HEK293 (cell line): ENCODE results near the gene SIGLEC1.

ENCODE experiments used
- GLIS1 ChIP-seq: fragments of 450-650 bp; formaldehyde crosslinking; IDR thresholded peaks from 2 replicates; pipeline ENCODE4 v1.5.1; 2016; ENCODE audit warnings: missing biosample characterization, missing genetic modification characterization
- KLF16 ChIP-seq: fragments of 450-650 bp; formaldehyde crosslinking; IDR thresholded peaks from 2 replicates; pipeline ENCODE4 v1.5.1; 2017; ENCODE audit warnings: missing biosample characterization, missing genetic modification characterization
- MYNN ChIP-seq: fragments of 450-650 bp; formaldehyde crosslinking; IDR thresholded peaks from 2 replicates; pipeline ENCODE4 v1.5.1; 2016; ENCODE audit warnings: missing biosample characterization, missing genetic modification characterization, borderline replicate concordance
- REST ChIP-seq: fragments of 450-650 bp; formaldehyde crosslinking; IDR thresholded peaks from 2 replicates; pipeline ENCODE4 v1.5.1; 2016; ENCODE audit warnings: missing biosample characterization, missing genetic modification characterization
- TRIM28 ChIP-seq: IDR thresholded peaks from 2 replicates; pipeline ENCODE4 v1.6.1; 2011; ENCODE audit warnings: low read length, control low read depth, borderline replicate concordance
- ZBTB49 ChIP-seq: fragments of 450-650 bp; formaldehyde crosslinking; IDR thresholded peaks from 2 replicates; pipeline ENCODE4 v1.5.1; 2016; ENCODE audit warnings: missing biosample characterization, missing genetic modification characterization, low read depth
- ZNF24 ChIP-seq: fragments of 450-650 bp; formaldehyde crosslinking; IDR thresholded peaks from 2 replicates; pipeline ENCODE4 v1.5.1; 2016; ENCODE audit warnings: missing biosample characterization, missing genetic modification characterization
- ZNF274 ChIP-seq, 2 experiments: fragments of 200-500 bp in 1 of 2; fragments of 450-650 bp in 1 of 2; sonication (Bioruptor generic) in 1 of 2; formaldehyde crosslinking in 1 of 2; IDR thresholded peaks; 2 replicates each; pipeline versions ENCODE4 v1.5.1 to v1.6.1; 2014 to 2016; ENCODE audit warnings: borderline replicate concordance in 1 of 2, inconsistent platforms in 1 of 2, low read length in 1 of 2, missing biosample characterization in 1 of 2, missing genetic modification characterization in 1 of 2
- ZNF394 ChIP-seq: fragments of 450-650 bp; formaldehyde crosslinking; IDR thresholded peaks from 2 replicates; pipeline ENCODE4 v1.5.1; 2016; ENCODE audit warnings: missing biosample characterization, missing genetic modification characterization, mild to moderate bottlenecking, moderate library complexity, borderline replicate concordance
- TF ChIP-seq, protein P1 (sequence below): fragments of 450-650 bp; formaldehyde crosslinking; IDR thresholded peaks from 2 replicates; pipeline ENCODE4 v1.5.1; 2016; ENCODE audit warnings: missing biosample characterization, missing genetic modification characterization
- TF ChIP-seq, protein P2 (sequence below): fragments of 450-650 bp; IDR thresholded peaks from 2 replicates; pipeline ENCODE4 v1.5.1; 2018; ENCODE audit warnings: missing biosample characterization, mild to moderate bottlenecking, missing genetic modification characterization
- TF ChIP-seq, protein P3 (sequence below): fragments of 450-650 bp; formaldehyde crosslinking; IDR thresholded peaks from 2 replicates; pipeline ENCODE4 v1.5.1; 2017; ENCODE audit warnings: missing biosample characterization, missing genetic modification characterization
- TF ChIP-seq, protein P4 (sequence below): fragments of 450-650 bp; formaldehyde crosslinking; IDR thresholded peaks from 2 replicates; pipeline ENCODE4 v1.5.1; 2016; ENCODE audit warnings: missing biosample characterization, missing genetic modification characterization, low read depth

DNA sequence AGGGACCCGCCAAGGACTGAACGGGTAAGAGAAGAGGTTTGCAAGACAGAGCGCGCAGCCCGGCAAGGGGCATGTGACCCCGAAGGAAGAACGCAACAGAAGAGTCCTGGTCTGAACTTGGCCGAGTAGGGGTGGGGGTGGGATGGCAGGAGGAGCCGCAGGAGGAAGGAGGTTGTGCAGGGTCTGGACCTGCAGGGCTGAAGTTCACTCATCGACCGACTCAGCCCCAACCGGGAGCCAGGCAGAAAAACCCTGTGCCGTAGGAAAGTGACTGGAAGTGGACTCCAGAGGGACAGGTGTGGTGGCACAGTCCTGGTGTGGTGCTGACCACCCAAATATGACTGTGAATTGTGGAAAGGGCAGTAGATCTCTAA, 40.0 kb upstream of the SIGLEC1 start:
- TF ChIP-seq, protein P1, sequence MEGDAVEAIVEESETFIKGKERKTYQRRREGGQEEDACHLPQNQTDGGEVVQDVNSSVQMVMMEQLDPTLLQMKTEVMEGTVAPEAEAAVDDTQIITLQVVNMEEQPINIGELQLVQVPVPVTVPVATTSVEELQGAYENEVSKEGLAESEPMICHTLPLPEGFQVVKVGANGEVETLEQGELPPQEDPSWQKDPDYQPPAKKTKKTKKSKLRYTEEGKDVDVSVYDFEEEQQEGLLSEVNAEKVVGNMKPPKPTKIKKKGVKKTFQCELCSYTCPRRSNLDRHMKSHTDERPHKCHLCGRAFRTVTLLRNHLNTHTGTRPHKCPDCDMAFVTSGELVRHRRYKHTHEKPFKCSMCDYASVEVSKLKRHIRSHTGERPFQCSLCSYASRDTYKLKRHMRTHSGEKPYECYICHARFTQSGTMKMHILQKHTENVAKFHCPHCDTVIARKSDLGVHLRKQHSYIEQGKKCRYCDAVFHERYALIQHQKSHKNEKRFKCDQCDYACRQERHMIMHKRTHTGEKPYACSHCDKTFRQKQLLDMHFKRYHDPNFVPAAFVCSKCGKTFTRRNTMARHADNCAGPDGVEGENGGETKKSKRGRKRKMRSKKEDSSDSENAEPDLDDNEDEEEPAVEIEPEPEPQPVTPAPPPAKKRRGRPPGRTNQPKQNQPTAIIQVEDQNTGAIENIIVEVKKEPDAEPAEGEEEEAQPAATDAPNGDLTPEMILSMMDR (tag by site-specific recombination), result no peak
- TF ChIP-seq TRIM28 (no peak), KLF16 (tag by site-specific recombination) (no peak), GLIS1 (tag by site-specific recombination) (no peak), ZNF394 (no peak), ZNF24 (no peak), MYNN (no peak), ZBTB49 (tag by site-specific recombination) (no peak), REST (tag by site-specific recombination) (no peak), ZNF274 (IDR thresholded peaks at IDR 0.05; ENCODE audit: low read length) (no peak), ZNF274 (tag by site-specific recombination; IDR thresholded peaks at IDR 0.05; ENCODE audit: borderline replicate concordance) (no peak)
- TF ChIP-seq, protein P2, sequence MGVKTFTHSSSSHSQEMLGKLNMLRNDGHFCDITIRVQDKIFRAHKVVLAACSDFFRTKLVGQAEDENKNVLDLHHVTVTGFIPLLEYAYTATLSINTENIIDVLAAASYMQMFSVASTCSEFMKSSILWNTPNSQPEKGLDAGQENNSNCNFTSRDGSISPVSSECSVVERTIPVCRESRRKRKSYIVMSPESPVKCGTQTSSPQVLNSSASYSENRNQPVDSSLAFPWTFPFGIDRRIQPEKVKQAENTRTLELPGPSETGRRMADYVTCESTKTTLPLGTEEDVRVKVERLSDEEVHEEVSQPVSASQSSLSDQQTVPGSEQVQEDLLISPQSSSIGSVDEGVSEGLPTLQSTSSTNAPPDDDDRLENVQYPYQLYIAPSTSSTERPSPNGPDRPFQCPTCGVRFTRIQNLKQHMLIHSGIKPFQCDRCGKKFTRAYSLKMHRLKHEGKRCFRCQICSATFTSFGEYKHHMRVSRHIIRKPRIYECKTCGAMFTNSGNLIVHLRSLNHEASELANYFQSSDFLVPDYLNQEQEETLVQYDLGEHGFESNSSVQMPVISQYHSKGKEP, result no peak
- TF ChIP-seq, protein P3, sequence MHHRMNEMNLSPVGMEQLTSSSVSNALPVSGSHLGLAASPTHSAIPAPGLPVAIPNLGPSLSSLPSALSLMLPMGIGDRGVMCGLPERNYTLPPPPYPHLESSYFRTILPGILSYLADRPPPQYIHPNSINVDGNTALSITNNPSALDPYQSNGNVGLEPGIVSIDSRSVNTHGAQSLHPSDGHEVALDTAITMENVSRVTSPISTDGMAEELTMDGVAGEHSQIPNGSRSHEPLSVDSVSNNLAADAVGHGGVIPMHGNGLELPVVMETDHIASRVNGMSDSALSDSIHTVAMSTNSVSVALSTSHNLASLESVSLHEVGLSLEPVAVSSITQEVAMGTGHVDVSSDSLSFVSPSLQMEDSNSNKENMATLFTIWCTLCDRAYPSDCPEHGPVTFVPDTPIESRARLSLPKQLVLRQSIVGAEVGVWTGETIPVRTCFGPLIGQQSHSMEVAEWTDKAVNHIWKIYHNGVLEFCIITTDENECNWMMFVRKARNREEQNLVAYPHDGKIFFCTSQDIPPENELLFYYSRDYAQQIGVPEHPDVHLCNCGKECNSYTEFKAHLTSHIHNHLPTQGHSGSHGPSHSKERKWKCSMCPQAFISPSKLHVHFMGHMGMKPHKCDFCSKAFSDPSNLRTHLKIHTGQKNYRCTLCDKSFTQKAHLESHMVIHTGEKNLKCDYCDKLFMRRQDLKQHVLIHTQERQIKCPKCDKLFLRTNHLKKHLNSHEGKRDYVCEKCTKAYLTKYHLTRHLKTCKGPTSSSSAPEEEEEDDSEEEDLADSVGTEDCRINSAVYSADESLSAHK (tag by site-specific recombination), result no peak
- TF ChIP-seq, protein P4, sequence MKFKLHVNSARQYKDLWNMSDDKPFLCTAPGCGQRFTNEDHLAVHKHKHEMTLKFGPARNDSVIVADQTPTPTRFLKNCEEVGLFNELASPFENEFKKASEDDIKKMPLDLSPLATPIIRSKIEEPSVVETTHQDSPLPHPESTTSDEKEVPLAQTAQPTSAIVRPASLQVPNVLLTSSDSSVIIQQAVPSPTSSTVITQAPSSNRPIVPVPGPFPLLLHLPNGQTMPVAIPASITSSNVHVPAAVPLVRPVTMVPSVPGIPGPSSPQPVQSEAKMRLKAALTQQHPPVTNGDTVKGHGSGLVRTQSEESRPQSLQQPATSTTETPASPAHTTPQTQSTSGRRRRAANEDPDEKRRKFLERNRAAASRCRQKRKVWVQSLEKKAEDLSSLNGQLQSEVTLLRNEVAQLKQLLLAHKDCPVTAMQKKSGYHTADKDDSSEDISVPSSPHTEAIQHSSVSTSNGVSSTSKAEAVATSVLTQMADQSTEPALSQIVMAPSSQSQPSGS (tag by site-specific recombination), result no peak
